Transverse colon (tissue), 4 donors: ENCODE data around the gene QRICH1. TPM values are rescaled to one million over a fixed set of nuclear protein-coding genes. Genes with fewer than 3 reads are reported as not detected.

Experiments used
- DNase-seq: peaks from one replicate; pipeline ENCODE4 v3.0.0-alpha.2; 2019
- H3K27ac ChIP-seq, 4 donors: fragments of 200-600 bp; sonication (generic); 2 replicates each; pipeline ENCODE4 v1.5.1; 2016 to 2018; ENCODE audit warnings: inconsistent platforms in 4 of 4
- H3K27me3 ChIP-seq: fragments of 200-600 bp; sonication (generic); 2 replicates; pipeline ENCODE4 v1.5.1; 2017; ENCODE audit warnings: inconsistent platforms
- H3K36me3 ChIP-seq, 4 donors: fragments of 200-600 bp; sonication (generic); 2 replicates each; pipeline ENCODE4 v1.5.1; 2017 to 2019; ENCODE audit warnings: inconsistent platforms in 4 of 4
- H3K4me1 ChIP-seq, 4 donors: fragments of 200-600 bp; sonication (generic); 2 replicates each; pipeline ENCODE4 v1.5.1; 2017 to 2020; ENCODE audit warnings: inconsistent platforms in 4 of 4
- H3K4me3 ChIP-seq, 4 donors: fragments of 200-600 bp; sonication (generic); 1 replicate in 1 of 4; 2 replicates in 3 of 4; pipeline versions ENCODE4 v1.5.1 to v1.6.1; 2017 to 2019; ENCODE audit warnings: inconsistent platforms in 4 of 4
- H3K9me3 ChIP-seq, 2 donors: fragments of 200-600 bp; sonication (generic); 2 replicates each; pipeline ENCODE4 v1.5.1; 2017 to 2019; ENCODE audit warnings: inconsistent platforms in 2 of 2
- EP300 ChIP-seq: sonication (generic); formaldehyde crosslinking; IDR thresholded peaks from one replicate; pipeline ENCODE4 v1.6.1; 2017; ENCODE audit warnings: antibody characterized with exemption, low read depth
- POLR2A ChIP-seq: fragments of 450-650 bp; IDR thresholded peaks from one replicate; pipeline ENCODE4 v1.6.1; 2016; ENCODE audit warnings: antibody characterized with exemption, mild to moderate bottlenecking, moderate library complexity
- POLR2AphosphoS5 ChIP-seq, 3 donors: sonication (generic); formaldehyde crosslinking; IDR thresholded peaks; one replicate each; pipeline ENCODE4 v1.6.1; 2016; ENCODE audit warnings: antibody characterized with exemption in 3 of 3
- WGBS, 2 donors: methylation state at CpG; one replicate each; pipeline ENCODE4 v1.1.5; 2018; ENCODE audit warnings: low coverage in 1 of 2; 5-methylcytosine and 5-hydroxymethylcytosine counted together
- in situ Hi-C, 4 donors: fragments of 200-750 bp; cut with MboI; loops; one replicate each; pipeline versions ENCODE4 v1.15.0 to v1.15.1; 2017; ENCODE audit warnings: low sequenced_read_pairs in 3 of 4, low pct_ligation_motif_present in 1 of 4, low pct_unique_long_range_greater_than_20kb in 1 of 4
- intact Hi-C: fragments of 100-400 bp; cut with DNase I; formaldehyde crosslinking; loops from one replicate; pipeline ENCODE4 v1.15.1; 2023; ENCODE audit warnings: low total_unique reads
- total RNA-seq, 4 donors: library from RNA; depleted of rRNA; stranded (reverse); fragments of >200 nt; gene quantifications; one replicate each; pipeline ENCODE4 v1.1.0, GENCODE V29; 2016
- TF ChIP-seq, protein P1 (sequence below), 5 experiments: fragments of 200-600 bp in 3 of 5; fragments of 450-650 bp in 2 of 5; sonication (generic) in 3 of 5; IDR thresholded peaks; 1 replicate in 2 of 5; 2 replicates in 3 of 5; pipeline ENCODE4 v1.5.1; 2016 to 2017; ENCODE audit warnings: antibody characterized with exemption in 5 of 5, inconsistent platforms in 3 of 5, mild to moderate bottlenecking in 2 of 5, moderate library complexity in 1 of 5

The QRICH1 gene
- total RNA-seq, 4 donors from 2014 or later = 76.4 to 122 (median 84.7) TPM

- H3K36me3 ChIP-seq = peaks cover 0 to 35% (median 15%) of the 10 kb centered on the region in 4 donors
- TF ChIP-seq EP300 (no peak), POLR2A (peak; percentile 75), POLR2AphosphoS5 (IDR thresholded peaks at IDR 0.05) (peak; percentile 54 to 78 (median 75))
- TF ChIP-seq, protein P1, sequence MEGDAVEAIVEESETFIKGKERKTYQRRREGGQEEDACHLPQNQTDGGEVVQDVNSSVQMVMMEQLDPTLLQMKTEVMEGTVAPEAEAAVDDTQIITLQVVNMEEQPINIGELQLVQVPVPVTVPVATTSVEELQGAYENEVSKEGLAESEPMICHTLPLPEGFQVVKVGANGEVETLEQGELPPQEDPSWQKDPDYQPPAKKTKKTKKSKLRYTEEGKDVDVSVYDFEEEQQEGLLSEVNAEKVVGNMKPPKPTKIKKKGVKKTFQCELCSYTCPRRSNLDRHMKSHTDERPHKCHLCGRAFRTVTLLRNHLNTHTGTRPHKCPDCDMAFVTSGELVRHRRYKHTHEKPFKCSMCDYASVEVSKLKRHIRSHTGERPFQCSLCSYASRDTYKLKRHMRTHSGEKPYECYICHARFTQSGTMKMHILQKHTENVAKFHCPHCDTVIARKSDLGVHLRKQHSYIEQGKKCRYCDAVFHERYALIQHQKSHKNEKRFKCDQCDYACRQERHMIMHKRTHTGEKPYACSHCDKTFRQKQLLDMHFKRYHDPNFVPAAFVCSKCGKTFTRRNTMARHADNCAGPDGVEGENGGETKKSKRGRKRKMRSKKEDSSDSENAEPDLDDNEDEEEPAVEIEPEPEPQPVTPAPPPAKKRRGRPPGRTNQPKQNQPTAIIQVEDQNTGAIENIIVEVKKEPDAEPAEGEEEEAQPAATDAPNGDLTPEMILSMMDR (IDR thresholded peaks at IDR 0.05) = no peak
- no peaks in the 10 kb centered on the region for H3K9me3 ChIP-seq
- intact Hi-C loops = no loop called here
- WGBS, 2 donors = 0 to 4% methylated on average over 2 to 38 of the region's 50 CpGs
- in situ Hi-C loops = no loop called here
- peaks cover 16 to 26% (median 21%) of the 10 kb centered on the region in 4 donors for H3K4me1 ChIP-seq
- peak within 1 kb of the TSS; percentile 86 to 93 (median 90) for H3K27ac ChIP-seq
- peak within 1 kb of the TSS; percentile 75 to 96 (median 82) for H3K4me3 ChIP-seq
- DNase-seq = peak; percentile 96
- H3K27me3 ChIP-seq = no peaks in the 10 kb centered on the region
Observed at GRCh38 chr3:49104427-49105291, 10.8 kb upstream of the QRICH1 start, which contains the start of gene QARS1. TSS of gene QARS1 (minus strand) at chr3:49104757. CDS start at chr3:49104733, 24 bp downstream.

- WGBS, 2 donors = 2% methylated on average over 8 of the region's 8 CpGs; no CpG with 5 or more reads in 1 of the 2 donors
- peaks cover 0 to 35% (median 12%) of the 10 kb centered on the region in 4 donors for H3K36me3 ChIP-seq
Observed at GRCh38 chr3:49104052-49104426, 10.2 kb upstream of the QRICH1 start.

DNA sequence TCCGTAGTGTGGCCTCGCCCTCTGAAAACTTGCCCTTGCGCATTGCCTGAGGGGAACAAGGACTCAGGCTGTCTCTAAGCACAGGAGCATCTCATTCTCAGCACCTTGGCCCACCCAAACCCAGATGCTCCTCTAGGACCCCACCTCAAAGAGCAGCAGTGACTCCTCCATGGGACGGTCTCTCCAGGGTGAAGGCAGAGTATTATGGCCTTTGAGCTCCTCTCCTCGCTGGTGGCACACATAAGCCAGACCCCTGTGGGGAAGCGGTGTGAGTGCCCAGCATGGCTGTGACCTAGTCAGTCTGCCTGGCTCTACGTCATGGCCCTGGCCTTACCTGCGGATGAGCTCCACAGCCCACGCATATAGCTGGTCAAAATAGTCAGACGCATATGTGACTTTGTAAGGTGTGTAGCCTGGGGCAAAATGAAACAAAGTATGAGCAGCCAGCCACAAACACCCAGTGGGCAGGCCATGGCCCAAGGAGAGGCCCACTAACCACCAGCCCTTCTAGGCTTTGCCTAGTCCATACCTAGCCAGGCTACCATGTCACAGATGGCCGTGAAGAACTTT lies 6.3 kb upstream of the QRICH1 start:
- Histone ChIP-seq H3K4me1 (peaks cover 9 to 20% (median 14%) of the 10 kb centered on the region in 4 donors), H3K27me3 (no peaks in the 10 kb centered on the region), H3K9me3 (no peaks in the 10 kb centered on the region), H3K27ac (no peak overlapping the region), H3K36me3 (peaks cover 0 to 45% (median 15%) of the 10 kb centered on the region in 4 donors), H3K4me3 (no peak overlapping the region)
- intact Hi-C loops (no loop called here), in situ Hi-C loops (no loop called here)
- WGBS, 2 donors = 91% methylated on average over 11 of the region's 11 CpGs; no CpG with 5 or more reads in 1 of the 2 donors
- no peak for TF ChIP-seq EP300
- no peak for TF ChIP-seq POLR2A
- TF ChIP-seq, protein P1 (IDR thresholded peaks at IDR 0.05) = no peak
- TF ChIP-seq POLR2AphosphoS5 (IDR thresholded peaks at IDR 0.05) = no peak
- no peak for DNase-seq

More at GRCh38 chr3:49104052-49104426, 10.2 kb upstream of the QRICH1 start:
- in situ Hi-C loops = no loop called here
- DNase-seq = no peak
- intact Hi-C loops = no loop called here
- Histone ChIP-seq H3K4me1 (peaks cover 16 to 26% (median 21%) of the 10 kb centered on the region in 4 donors), H3K4me3 (peak overlapping the region; percentile 75 to 96 (median 82)), H3K27ac (peak overlapping the region; percentile 86 to 93 (median 90)), H3K9me3 (no peaks in the 10 kb centered on the region), H3K27me3 (no peaks in the 10 kb centered on the region)
- TF ChIP-seq POLR2A (no peak), EP300 (no peak), POLR2AphosphoS5 (IDR thresholded peaks at IDR 0.05) (no peak)
- TF ChIP-seq, protein P1 (IDR thresholded peaks at IDR 0.05) = no peak
